Activated CD8-positive, alpha-beta T cell treated with anti-CD3 and anti-CD28 coated beads for 36 hours (primary cell): ENCODE results near the gene MORN2. TPM values are rescaled to one million over a fixed set of nuclear protein-coding genes. Genes with fewer than 3 reads are reported as not detected.

Experiments
- ATAC-seq: fragments of 200-7000 bp; cut with Tn5 transposase; one replicate; pipeline ENCODE4 v1.10.0; 2021; ENCODE audit warnings: mild to moderate bottlenecking, moderate library complexity
- CTCF ChIA-PET: fragments of 350-600 bp; sonication (Branson Sonifier 250); formaldehyde crosslinking; loops from one replicate; lab custom pipeline; 2021; ENCODE audit warnings: antibody characterized with exemption; lab: Charles Lee
- POLR2A ChIA-PET: fragments of 350-600 bp; sonication (Branson Sonifier 250); formaldehyde crosslinking; loops from one replicate; lab custom pipeline; 2021; ENCODE audit warnings: antibody characterized with exemption; lab: Charles Lee
- DNase-seq: peaks from one replicate; pipeline ENCODE4 v3.0.0-alpha.2; 2020
- H3K27ac Mint-ChIP-seq: one replicate; pipeline ENCODE4 v1.8.0; 2021; ENCODE audit warnings: mild to moderate bottlenecking, mixed read lengths
- H3K27me3 Mint-ChIP-seq: one replicate; pipeline ENCODE4 v1.8.0; 2021; ENCODE audit warnings: mixed read lengths
- H3K36me3 Mint-ChIP-seq: one replicate; pipeline ENCODE4 v1.8.0; 2021; ENCODE audit warnings: low read depth, mixed read lengths
- H3K4me1 Mint-ChIP-seq: one replicate; pipeline ENCODE4 v1.8.0; 2021; ENCODE audit warnings: low read depth, mixed read lengths
- H3K4me3 Mint-ChIP-seq: one replicate; pipeline ENCODE4 v1.8.0; 2021; ENCODE audit warnings: mild to moderate bottlenecking, moderate library complexity, mixed read lengths
- H3K9me3 Mint-ChIP-seq: one replicate; pipeline ENCODE4 v1.8.0; 2021; ENCODE audit warnings: mixed read lengths
- CTCF ChIP-seq: fragments of 200-600 bp; IDR thresholded peaks from one replicate; pipeline ENCODE4 v1.8.0; 2022; ENCODE audit warnings: antibody characterized with exemption, mild to moderate bottlenecking
- intact Hi-C: fragments of 100-400 bp; cut with micrococcal nuclease; formaldehyde crosslinking; loops from one replicate; pipeline ENCODE4 v1.10.0; 2022
- total RNA-seq, 2 experiments: library from RNA; stranded (reverse); gene quantifications; one replicate each; pipeline ENCODE4 v1.2.3, GENCODE V29; 2021

Gene MORN2
- total RNA-seq, 2 experiments from 2014 or later, result 5.0 to 6.6 TPM

GRCh38 chr2:38912619-38913018, 36.8 kb downstream of the MORN2 start:
- POLR2A ChIA-PET, result no interaction called here
- ATAC-seq, result no peak
- H3K4me3 Mint-ChIP-seq, result no peak overlapping the region
- H3K36me3 Mint-ChIP-seq, result no peaks in the 10 kb centered on the region
- peaks cover 8% of the 10 kb centered on the region for H3K4me1 Mint-ChIP-seq
- TF ChIP-seq CTCF, result no peak
- H3K9me3 Mint-ChIP-seq, result no peaks in the 10 kb centered on the region
- H3K27ac Mint-ChIP-seq, result no peak overlapping the region
- H3K27me3 Mint-ChIP-seq, result no peaks in the 10 kb centered on the region
- intact Hi-C loops, result no loop called here
- DNase-seq, result no peak
- CTCF ChIA-PET, result interaction anchor here (1.3 kb wide), 2 partner anchors 10 to 35 kb away, joined by 3 read pairs; no protein-coding TSS in a partner anchor

GRCh38 chr2:38922389-38922788, 46.6 kb downstream of the MORN2 start:
- no peak for DNase-seq
- ChIA-PET POLR2A (no interaction called here), CTCF (interaction anchor here (1.5 to 1.6 kb wide), 2 partner anchors 25 to 307 kb away, joined by 3 to 6 read pairs; no protein-coding TSS in a partner anchor)
- Mint-ChIP-seq H3K9me3 (no peaks in the 10 kb centered on the region), H3K4me1 (no peaks in the 10 kb centered on the region), H3K36me3 (no peaks in the 10 kb centered on the region), H3K27ac (no peak overlapping the region), H3K4me3 (no peak overlapping the region), H3K27me3 (no peaks in the 10 kb centered on the region)
- no peak for ATAC-seq
- intact Hi-C loops, result no loop called here
- no peak for TF ChIP-seq CTCF

GRCh38 chr2:38922902-38923301, 47.1 kb downstream of the MORN2 start:
- Mint-ChIP-seq H3K9me3 (no peaks in the 10 kb centered on the region), H3K4me1 (no peaks in the 10 kb centered on the region), H3K27ac (no peak overlapping the region), H3K27me3 (no peaks in the 10 kb centered on the region), H3K36me3 (no peaks in the 10 kb centered on the region), H3K4me3 (no peak overlapping the region)
- no peak for TF ChIP-seq CTCF
- ChIA-PET CTCF (interaction anchor here (1.5 to 1.6 kb wide), 2 partner anchors 24 to 306 kb away, joined by 3 to 6 read pairs; no protein-coding TSS in a partner anchor), POLR2A (no interaction called here)
- ATAC-seq, result no peak
- no peak for DNase-seq
- intact Hi-C loops, result no loop called here

GRCh38 chr2:38925982-38926381, 50.2 kb downstream of the MORN2 start:
- ChIA-PET CTCF (interaction anchor here (1.1 to 1.2 kb wide), 2 partner anchors 22 to 25 kb away, joined by 3 to 4 read pairs; no protein-coding TSS in a partner anchor), POLR2A (no interaction called here)
- Mint-ChIP-seq H3K36me3 (no peaks in the 10 kb centered on the region), H3K9me3 (no peaks in the 10 kb centered on the region), H3K4me1 (no peaks in the 10 kb centered on the region), H3K27me3 (no peaks in the 10 kb centered on the region), H3K27ac (no peak overlapping the region), H3K4me3 (no peak overlapping the region)
- DNase-seq, result no peak
- intact Hi-C loops, result no loop called here
- no peak for ATAC-seq
- no peak for TF ChIP-seq CTCF

GRCh38 chr2:38930600-38930999, 54.8 kb downstream of the MORN2 start:
- ChIA-PET POLR2A (no interaction called here), CTCF (interaction anchor here (4.8 kb wide), 1 partner anchor 17 kb away, joined by 17 read pairs; no protein-coding TSS in a partner anchor)
- H3K27me3 Mint-ChIP-seq, result no peaks in the 10 kb centered on the region
- no peak for TF ChIP-seq CTCF
- H3K36me3 Mint-ChIP-seq, result no peaks in the 10 kb centered on the region
- H3K4me3 Mint-ChIP-seq, result no peak overlapping the region
- H3K27ac Mint-ChIP-seq, result no peak overlapping the region
- no peaks in the 10 kb centered on the region for H3K9me3 Mint-ChIP-seq
- H3K4me1 Mint-ChIP-seq, result peaks cover 1% of the 10 kb centered on the region
- intact Hi-C loops, result no loop called here
- DNase-seq (no peak), ATAC-seq (no peak)

Other genes starting within 250 kb of the MORN2 start
- 10 to 100 TPM; 38.3 to 40.6 TPM for gene GALM, start 209.9 kb upstream of the MORN2 start, total RNA-seq
- gene SRSF7, start 124.6 kb upstream of the MORN2 start, total RNA-seq, result 100 to 1,000 TPM; 320 to 333 TPM
- gene GEMIN6, start 97.8 kb upstream of the MORN2 start, total RNA-seq, result 10 to 100 TPM; 30.2 to 33.4 TPM
- gene DHX57, start within 50 bp of the MORN2 start, total RNA-seq, result 10 to 100 TPM; 12.9 to 15.2 TPM
- not detected for gene ARHGEF33, start 13.9 kb downstream of the MORN2 start, total RNA-seq
- 10 to 100 TPM; 43.6 to 56.8 TPM for gene SOS1, start 245.1 kb downstream of the MORN2 start, total RNA-seq